H1 (cell line): ENCODE results near the gene SLC1A2. TPM values are rescaled to one million over a fixed set of nuclear protein-coding genes. Genes with fewer than 3 reads are reported as not detected.

ENCODE experiments used
- CTCF ChIA-PET: fragments of 300-600 bp; sonication (Branson Sonifier 250); formaldehyde crosslinking; loops from one replicate; lab custom pipeline; 2021; ENCODE audit not compliant: partially characterized antibody; lab: Charles Lee
- POLR2A ChIA-PET: fragments of 300-600 bp; sonication (Branson Sonifier 250); formaldehyde crosslinking; loops from one replicate; lab custom pipeline; 2021; ENCODE audit warnings: inconsistent platforms; ENCODE audit not compliant: partially characterized antibody; lab: Charles Lee
- DNase-seq, 2 experiments: peaks; one replicate each; pipeline versions ENCODE4 v3.0.0 to v3.0.0-alpha.2; 2010 to 2022; ENCODE audit warnings: low spot score in 2 of 2, low read depth in 1 of 2, mixed read lengths in 1 of 2
- FAIRE-seq: peaks from 2 replicates; lab custom pipeline; 2011; peaks lifted over from hg19 to GRCh38; lab: Jason Lieb, UNC
- H2AFZ ChIP-seq: 2 replicates; pipeline ENCODE4 v1.8.1; 2012; ENCODE audit warnings: low read length, inconsistent platforms
- H2AK5ac ChIP-seq: 2 replicates; pipeline ENCODE4 v1.6.1; 2013; ENCODE audit warnings: low read depth, low read length
- H2BK120ac ChIP-seq: replicated peaks from 2 replicates; pipeline ENCODE3; 2013; ENCODE audit warnings: low read depth, low read length, inconsistent platforms
- H2BK12ac ChIP-seq: 2 replicates; pipeline ENCODE4 v1.6.1; 2013; ENCODE audit warnings: low read depth, low read length
- H2BK15ac ChIP-seq: 2 replicates; pipeline ENCODE4 v1.6.1; 2013; ENCODE audit warnings: low read length
- H2BK20ac ChIP-seq: 2 replicates; pipeline ENCODE4 v1.6.1; 2013; ENCODE audit warnings: low read length
- H2BK5ac ChIP-seq: 2 replicates; pipeline ENCODE4 v1.6.1; 2013; ENCODE audit warnings: low read depth, low read length
- H3K14ac ChIP-seq: 2 replicates; pipeline ENCODE4 v1.6.1; 2013; ENCODE audit warnings: inconsistent platforms; ENCODE audit not compliant: insufficient read length
- H3K18ac ChIP-seq: 2 replicates; pipeline ENCODE4 v1.6.1; 2013; ENCODE audit warnings: low read length; ENCODE audit errors: extremely low read depth
- H3K23ac ChIP-seq: 2 replicates; pipeline ENCODE4 v1.6.1; 2013; ENCODE audit warnings: inconsistent platforms; ENCODE audit not compliant: insufficient read length
- H3K23me2 ChIP-seq: 2 replicates; pipeline ENCODE4 v1.6.1; 2013; ENCODE audit warnings: low read depth, low read length
- H3K27ac ChIP-seq: 2 replicates; pipeline ENCODE4 v1.6.1; 2011; ENCODE audit warnings: low read depth, low read length, inconsistent platforms
- H3K27me3 ChIP-seq, 4 experiments: replicated peaks in 1 of 4; 1 replicate in 1 of 4; 2 replicates in 3 of 4; pipeline versions ENCODE4 v1.6.1 to v1.8.1; 2011 to 2013; ENCODE audit warnings: low read length in 3 of 4, mild to moderate bottlenecking in 3 of 4, inconsistent platforms in 2 of 4, mixed read lengths in 2 of 4, moderate library complexity in 1 of 4; ENCODE audit not compliant: control insufficient read depth in 3 of 4, insufficient read depth in 3 of 4; ENCODE audit errors: extremely low read depth in 1 of 4
- H3K36me3 ChIP-seq, 4 experiments: 2 replicates each; pipeline versions ENCODE4 v1.6.1 to v1.8.1; 2011 to 2013; ENCODE audit warnings: mild to moderate bottlenecking in 4 of 4, low read length in 3 of 4, moderate library complexity in 2 of 4, control low read depth in 1 of 4, inconsistent platforms in 1 of 4; ENCODE audit not compliant: insufficient read depth in 4 of 4, control insufficient read depth in 2 of 4
- H3K4ac ChIP-seq: replicated peaks from 2 replicates; pipeline ENCODE3; 2013; ENCODE audit warnings: low read length, low read depth, mixed read lengths, inconsistent platforms; ENCODE audit not compliant: insufficient read length
- H3K4me1 ChIP-seq, 4 experiments: replicated peaks in 1 of 4; 1 replicate in 1 of 4; 2 replicates in 3 of 4; pipeline versions ENCODE4 v1.6.1 to v1.8.1; 2011 to 2013; ENCODE audit warnings: low read length in 3 of 4, inconsistent platforms in 2 of 4, mixed read lengths in 1 of 4; ENCODE audit not compliant: insufficient read depth in 4 of 4, control insufficient read depth in 3 of 4
- H3K4me2 ChIP-seq, 2 experiments: 2 replicates each; pipeline versions ENCODE4 v1.6.1 to v1.8.1; 2011 to 2013; ENCODE audit warnings: low read depth in 2 of 2, low read length in 2 of 2, control low read depth in 1 of 2, inconsistent platforms in 1 of 2, mild to moderate bottlenecking in 1 of 2; ENCODE audit not compliant: insufficient read depth in 1 of 2
- H3K4me3 ChIP-seq, 4 experiments: fragments of 200-600, 300-600 bp in 1 of 4; sonication (generic), shearing (Covaris generic), sonication (Bioruptor Twin) in 1 of 4; 2 replicates each; pipeline versions ENCODE4 v1.5.1 to v1.8.1; 2011 to 2016; ENCODE audit warnings: low read length in 4 of 4, low read depth in 3 of 4, control low read depth in 2 of 4, inconsistent platforms in 2 of 4, mild to moderate bottlenecking in 2 of 4, mixed read lengths in 1 of 4, moderate library complexity in 1 of 4; ENCODE audit not compliant: insufficient read depth in 2 of 4; ENCODE audit errors: extremely low read depth in 1 of 4
- H3K56ac ChIP-seq: replicated peaks from 2 replicates; pipeline ENCODE3; 2013; ENCODE audit warnings: low read depth, mild to moderate bottlenecking, mixed read lengths, low read length, inconsistent platforms; ENCODE audit not compliant: insufficient read length
- H3K79me1 ChIP-seq: 2 replicates; pipeline ENCODE4 v1.6.1; 2013; ENCODE audit warnings: low read depth, low read length, control low read depth
- H3K79me2 ChIP-seq, 2 experiments: 2 replicates each; pipeline versions ENCODE4 v1.6.1 to v1.8.1; 2012 to 2013; ENCODE audit warnings: low read length in 2 of 2, mild to moderate bottlenecking in 2 of 2, inconsistent platforms in 1 of 2; ENCODE audit not compliant: insufficient read depth in 2 of 2, control insufficient read depth in 1 of 2
- H3K9ac ChIP-seq, 4 experiments: replicated peaks in 1 of 4; 1 replicate in 1 of 4; 2 replicates in 3 of 4; pipeline versions ENCODE4 v1.6.1 to v1.8.1; 2011 to 2013; ENCODE audit warnings: low read depth in 3 of 4, low read length in 3 of 4, control low read depth in 2 of 4, mild to moderate bottlenecking in 2 of 4, moderate library complexity in 2 of 4, inconsistent platforms in 1 of 4; ENCODE audit errors: extremely low read depth in 1 of 4
- H3K9me3 ChIP-seq, 2 experiments: 2 replicates each; pipeline versions ENCODE4 v1.6.1 to v1.8.1; 2012 to 2013; ENCODE audit warnings: mild to moderate bottlenecking in 2 of 2, moderate library complexity in 2 of 2, control low read depth in 1 of 2, inconsistent platforms in 1 of 2, low read depth in 1 of 2, low read length in 1 of 2, mixed read lengths in 1 of 2; ENCODE audit not compliant: insufficient read depth in 2 of 2
- H4K20me1 ChIP-seq, 2 experiments: replicated peaks in 1 of 2; 2 replicates each; pipeline versions ENCODE3 to v1.8.1; 2011 to 2013; ENCODE audit warnings: inconsistent platforms in 2 of 2, low read length in 2 of 2, mild to moderate bottlenecking in 1 of 2; ENCODE audit not compliant: insufficient read depth in 2 of 2, control insufficient read depth in 1 of 2
- H4K5ac ChIP-seq: 2 replicates; pipeline ENCODE4 v1.6.1; 2013; ENCODE audit warnings: low read length, low read depth, mixed read lengths, inconsistent platforms; ENCODE audit not compliant: insufficient read length
- H4K8ac ChIP-seq: 2 replicates; pipeline ENCODE4 v1.8.0; 2013; ENCODE audit warnings: mild to moderate bottlenecking, moderate library complexity, low read length, inconsistent platforms; ENCODE audit not compliant: insufficient read depth; ENCODE audit errors: extremely low read depth
- H4K91ac ChIP-seq: replicated peaks from 2 replicates; pipeline ENCODE3; 2013; ENCODE audit warnings: low read length, mixed read lengths, inconsistent platforms; ENCODE audit not compliant: insufficient read length
- EGR1 ChIP-seq: IDR thresholded peaks from 2 replicates; pipeline ENCODE4 v1.6.1; 2011; ENCODE audit warnings: low read depth, low read length, borderline replicate concordance
- HDAC6 ChIP-seq: IDR thresholded peaks from one replicate; pipeline ENCODE4 v1.7.1; 2012; ENCODE audit warnings: low read depth, mild to moderate bottlenecking, inconsistent platforms, low read length, moderate library complexity
- SIX5 ChIP-seq: IDR thresholded peaks from 2 replicates; pipeline ENCODE4 v1.6.1; 2011; ENCODE audit warnings: mild to moderate bottlenecking, low read depth, low read length
- WGBS, 2 experiments: shearing (Covaris generic) in 1 of 2; methylation state at CpG; one replicate each; pipeline versions ENCODE4 v1.1.6 to v1.1.7; 2013 to 2015; ENCODE audit warnings: low lambda C conversion rate in 2 of 2, mixed read lengths in 2 of 2, inconsistent platforms in 1 of 2, low coverage in 1 of 2, missing lambda C conversion rate in 1 of 2; ENCODE audit not compliant: insufficient replicate concordance in 2 of 2, insufficient coverage in 1 of 2, insufficient read length in 1 of 2; ENCODE audit errors: extremely low coverage in 1 of 2, missing lambda C conversion rate in 1 of 2; 5-methylcytosine and 5-hydroxymethylcytosine counted together
- polyA plus RNA-seq, 7 experiments: library from polyadenylated mRNA; depleted of rRNA in 3 of 7; stranded (reverse) in 5 of 7; unstranded in 2 of 7; fragments of >200 nt in 5 of 7; fragments of 200-250 nt in 2 of 7; gene quantifications; 1 replicate in 5 of 7; 2 replicates in 1 of 7; 4 replicates in 1 of 7; pipeline versions ENCODE4 v1.2.1 to v1.2.3, GENCODE V29; 2011 to 2013; ENCODE audit warnings: missing spikeins in 2 of 7, mixed read lengths in 2 of 7
- total RNA-seq: library from RNA; stranded (reverse); fragmentation: NEBNext Ultra II Directional; extraction: Animal tissue kit (Norgen Biotek cat#: 25700); gene quantifications from 2 replicates; pipeline ENCODE4 v1.2.1, GENCODE V29; 2021

The SLC1A2 gene
- total and polyA plus RNA-seq, 2 of the 8 experiments (the other 6 are each of a cell fraction or from before 2014, with no cell fraction given) = 0.57 to 1.2 TPM

DNA sequence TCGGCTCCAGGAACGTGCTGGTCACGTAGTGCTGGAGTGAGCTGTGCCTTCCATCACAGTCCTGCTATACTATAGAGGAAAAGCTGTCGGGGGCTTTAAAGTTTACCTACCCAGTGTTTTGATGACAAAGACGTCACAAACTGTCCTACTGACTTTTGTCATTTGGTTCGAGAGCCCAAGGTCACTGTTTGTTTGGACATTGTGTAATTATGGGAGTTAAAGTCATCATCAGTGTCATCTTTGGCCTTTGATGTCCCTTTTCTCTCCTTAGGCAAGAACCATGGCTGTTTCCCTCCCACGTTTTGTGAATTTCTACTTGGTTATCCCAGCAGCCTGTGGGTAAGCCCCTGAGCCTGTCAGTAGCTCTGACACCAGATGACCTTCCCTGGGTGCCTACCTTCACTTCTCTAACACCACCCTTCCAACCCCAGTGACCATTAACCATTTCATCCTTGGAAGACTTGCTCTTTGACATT lies 59.3 kb downstream of the SLC1A2 start:
- Histone ChIP-seq H3K4me3 (no peak overlapping the region), H4K5ac (no peak overlapping the region), H3K23ac (no peak overlapping the region), H2BK12ac (no peak overlapping the region), H3K36me3 (no peaks in the 10 kb centered on the region), H3K56ac (no peak overlapping the region), H3K9me3 (no peaks in the 10 kb centered on the region), H3K23me2 (no peaks in the 10 kb centered on the region), H4K8ac (no peak overlapping the region), H3K79me2 (no peaks in the 10 kb centered on the region), H2BK120ac (no peak overlapping the region), H3K18ac (no peak overlapping the region), H3K79me1 (no peaks in the 10 kb centered on the region), H2BK20ac (no peak overlapping the region), H2BK5ac (no peak overlapping the region), H3K14ac (no peak overlapping the region), H3K4ac (no peak overlapping the region), H3K27ac (no peak overlapping the region), H4K91ac (no peak overlapping the region), H4K20me1 (no peaks in the 10 kb centered on the region), H3K4me1 (no peaks in the 10 kb centered on the region), H2BK15ac (no peak overlapping the region), H2AFZ (no peak overlapping the region), H3K4me2 (no peak overlapping the region), H3K27me3 (peaks cover 0 to under 1% (median 0%) of the 10 kb centered on the region in 4 experiments; a peak in 1 of 7 replicates), H2AK5ac (no peak overlapping the region), H3K9ac (no peak overlapping the region)
- DNase-seq = no peak
- POLR2A ChIA-PET = no interaction called here
- CTCF ChIA-PET = interaction anchor here (0.5 to 2.7 kb wide), 2 partner anchors 13 to 59 kb away, joined by 3 to 10 read pairs; no protein-coding TSS in a partner anchor
- no peak for FAIRE-seq
- TF ChIP-seq HDAC6 (no peak), EGR1 (no peak), SIX5 (no peak)
- 86% methylated on average over 7 of the region's 7 CpGs; no CpG with 5 or more reads in 1 of the 2 experiments for WGBS, 2 experiments
